ENCODE measurements around the gene PROSER3. TPM values are rescaled to one million over a fixed set of nuclear protein-coding genes. Genes with fewer than 3 reads are reported as not detected.

PROSER3 gene
- total and polyA plus RNA-seq, 2 of the 4 experiments (the other 2 are of a cell fraction), result 5.4 to 21.8 TPM

DNA sequence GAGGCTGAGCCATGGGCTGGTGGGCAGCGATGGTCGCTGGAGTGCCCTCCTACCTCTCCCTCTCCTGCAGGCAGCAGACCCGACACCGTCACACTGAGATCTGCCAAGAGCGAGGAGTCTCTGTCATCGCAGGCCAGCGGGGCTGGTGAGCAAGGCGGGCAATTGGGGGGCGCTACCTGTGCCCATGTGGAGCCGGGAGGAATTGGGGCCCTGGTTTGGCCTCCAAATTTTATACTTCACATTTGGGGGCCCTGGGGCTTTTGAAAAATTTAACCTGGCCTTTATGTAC is 27.3 kb downstream of the PROSER3 start:
- in situ Hi-C loops (cut with MboI; ENCODE audit: low sequenced_read_pairs), result no loop called here
- peaks cover 14% of the 10 kb centered on the region for H3K36me3 ChIP-seq (ENCODE audit: control insufficient read depth, insufficient read depth, low read length)
- no peak overlapping the region for H3K18ac ChIP-seq (ENCODE audit: low read depth, low read length)
- BruUV-seq (replicated peaks), result no TSS peak
- no peak overlapping the region for H3K9ac ChIP-seq (ENCODE audit: low read depth, low read length)
- H3K9me3 ChIP-seq (ENCODE audit: control insufficient read depth, insufficient read depth, low read length), result no peaks in the 10 kb centered on the region
- no peaks in the 10 kb centered on the region for H3K4me1 ChIP-seq (ENCODE audit: control insufficient read depth, insufficient read depth, low read length)
- H2BK5ac ChIP-seq (ENCODE audit: low read depth, low read length, poor library complexity, severe bottlenecking), result no peak overlapping the region
- H4K91ac ChIP-seq (ENCODE audit: insufficient read depth, low read depth, low read length), result no peak overlapping the region
- TF ChIP-seq ELK1 (IDR thresholded peaks at IDR 0.05; ENCODE audit: borderline replicate concordance, low read depth, low read length) (no peak), CHD1 (IDR thresholded peaks at IDR 0.05; ENCODE audit: low read depth, low read length) (no peak), SMC3 (IDR thresholded peaks at IDR 0.05; ENCODE audit: low read depth, low read length) (no peak)
- H2AK9ac ChIP-seq (replicated peaks; ENCODE audit: low read depth, low read length, poor library complexity), result no peak overlapping the region
- WGBS, 2 experiments (ENCODE audit: extremely low coverage in 2 of 2, insufficient read length in 1 of 2), result 100% methylated on average over 3 of the region's 10 CpGs; no CpG with 5 or more reads in 1 of the 2 experiments
- H3K27me3 ChIP-seq (ENCODE audit: control insufficient read depth, insufficient read depth, low read length), result no peaks in the 10 kb centered on the region
- H3K56ac ChIP-seq (ENCODE audit: extremely low read depth, insufficient read depth, low read length), result no peak overlapping the region
- CTCF ChIA-PET, result no interaction called here
- H3K23ac ChIP-seq (ENCODE audit: low read depth, low read length), result no peak overlapping the region
- H4K20me1 ChIP-seq (ENCODE audit: insufficient read depth, low read length), result no peaks in the 10 kb centered on the region
- H3K9me1 ChIP-seq (ENCODE audit: insufficient read depth, low read length), result no peaks in the 10 kb centered on the region
- no peak overlapping the region for H3K4me2 ChIP-seq (ENCODE audit: low read depth, low read length)
- DNase-seq (no peak), ATAC-seq (ENCODE audit: low read depth) (no peak)
- H2BK20ac ChIP-seq (ENCODE audit: low read depth, low read length), result no peak overlapping the region
- H3K27ac ChIP-seq (ENCODE audit: insufficient read depth, low read length), result no peak overlapping the region
- no peak overlapping the region for H2BK120ac ChIP-seq (ENCODE audit: low read depth, low read length)
- H3K4me3 ChIP-seq (ENCODE audit: insufficient read depth, low read depth, low read length), result no peak overlapping the region
- H3K4ac ChIP-seq (ENCODE audit: low read depth, low read length), result no peak overlapping the region
- no peak overlapping the region for H2BK15ac ChIP-seq (ENCODE audit: low read depth, low read length)
- H4K5ac ChIP-seq (ENCODE audit: low read depth, low read length), result no peak overlapping the region
- POLR2A ChIA-PET (ENCODE audit: unreplicated experiment), result no interaction called here
- H3K14ac ChIP-seq (replicated peaks; ENCODE audit: low read depth, low read length), result no peak overlapping the region
- no peak overlapping the region for H2AFZ ChIP-seq (replicated peaks; ENCODE audit: low read length, poor library complexity)
- H4K8ac ChIP-seq (ENCODE audit: low read depth in 2 of 2, low read length in 2 of 2), result no peak overlapping the region
- intact Hi-C loops (cut with micrococcal nuclease), result no loop called here
- H3K79me1 ChIP-seq (ENCODE audit: low read depth in 1 of 2, low read length in 2 of 2), result no peaks in the 10 kb centered on the region
- dilution Hi-C loops (cut with HindIII; ENCODE audit: low sequenced_read_pairs, unreplicated experiment), result no loop called here
- no peak overlapping the region for H2AK5ac ChIP-seq (ENCODE audit: low read depth, low read length)

Measured in IMR-90 (cell line).